Measurements from ENCODE around the gene MTA3. TPM values are rescaled to one million over a fixed set of nuclear protein-coding genes. Genes with fewer than 3 reads are reported as not detected.

The MTA3 gene
- polyA plus RNA-seq, 3 donors = 2.0 to 4.5 (median 2.2) TPM

DNA sequence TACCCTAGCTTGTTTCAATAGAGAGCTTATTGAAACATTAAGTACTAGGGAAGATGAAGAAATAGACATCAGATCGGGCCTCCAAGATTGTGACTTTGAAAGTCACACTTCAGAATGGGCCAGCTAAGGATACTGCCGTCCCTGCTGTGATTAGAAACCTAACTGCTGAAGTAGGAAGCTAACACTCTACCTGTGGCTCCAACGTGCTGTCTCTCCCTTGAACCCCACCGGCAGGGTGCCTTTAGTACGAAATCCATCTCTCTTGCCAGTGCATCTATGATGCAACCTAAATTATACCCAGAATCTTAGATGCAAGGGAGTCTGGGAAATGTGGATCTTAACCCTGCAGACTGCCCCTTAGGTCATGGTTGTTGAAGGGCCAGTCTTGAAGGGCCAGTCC lies 116.9 kb downstream of the MTA3 start:
- 67% methylated on average over 3 of the region's 5 CpGs for WGBS (ENCODE audit: insufficient coverage)
- Mint-ChIP-seq H3K27ac (no peak overlapping the region), H3K4me1 (no peaks in the 10 kb centered on the region), H3K9me3 (peaks cover 0 to 4% (median 0%) of the 10 kb centered on the region in 7 donors), H3K4me3 (no peak overlapping the region), H3K27me3 (ENCODE audit: low read depth in 3 of 3) (peaks cover 0 to 2% (median 0%) of the 10 kb centered on the region in 3 donors), H3K36me3 (peaks cover 7 to 10% of the 10 kb centered on the region in 2 donors)
- Histone ChIP-seq H3K79me2 (ENCODE audit: insufficient read depth, low read length) (no peaks in the 10 kb centered on the region), H4K20me1 (ENCODE audit: insufficient read depth, low read length) (no peaks in the 10 kb centered on the region), H3K9ac (ENCODE audit: insufficient read depth, low read length, poor library complexity, severe bottlenecking) (no peak overlapping the region), H3K27me3 (ENCODE audit: control insufficient read depth in 2 of 2, insufficient read depth in 2 of 2, low read length in 2 of 2) (no peaks in the 10 kb centered on the region), H3K4me1 (ENCODE audit: control insufficient read depth in 1 of 2, insufficient read depth in 2 of 2, low read length in 2 of 2) (no peaks in the 10 kb centered on the region), H3K4me3 (replicated peaks in 1 of 3; ENCODE audit: low read depth in 2 of 3, low read length in 3 of 3) (no peak overlapping the region), H3K4me2 (replicated peaks; ENCODE audit: extremely low read depth, low read length, poor library complexity, severe bottlenecking) (no peak overlapping the region), H3K36me3 (replicated peaks in 1 of 2; ENCODE audit: control insufficient read depth in 1 of 2, insufficient read depth in 2 of 2, low read length in 2 of 2) (no peaks in the 10 kb centered on the region), H2AFZ (ENCODE audit: insufficient read depth, low read depth, low read length, poor library complexity, severe bottlenecking) (no peak overlapping the region), H3K9me3 (replicated peaks in 1 of 2; ENCODE audit: control insufficient read depth in 1 of 2, insufficient read depth in 1 of 2, low read length in 2 of 2) (no peaks in the 10 kb centered on the region), H3K27ac (ENCODE audit: low read depth in 1 of 2, low read length in 2 of 2) (no peak overlapping the region)
- intact Hi-C loops (cut with micrococcal nuclease) = no loop called here
- TF ChIP-seq, protein P1, sequence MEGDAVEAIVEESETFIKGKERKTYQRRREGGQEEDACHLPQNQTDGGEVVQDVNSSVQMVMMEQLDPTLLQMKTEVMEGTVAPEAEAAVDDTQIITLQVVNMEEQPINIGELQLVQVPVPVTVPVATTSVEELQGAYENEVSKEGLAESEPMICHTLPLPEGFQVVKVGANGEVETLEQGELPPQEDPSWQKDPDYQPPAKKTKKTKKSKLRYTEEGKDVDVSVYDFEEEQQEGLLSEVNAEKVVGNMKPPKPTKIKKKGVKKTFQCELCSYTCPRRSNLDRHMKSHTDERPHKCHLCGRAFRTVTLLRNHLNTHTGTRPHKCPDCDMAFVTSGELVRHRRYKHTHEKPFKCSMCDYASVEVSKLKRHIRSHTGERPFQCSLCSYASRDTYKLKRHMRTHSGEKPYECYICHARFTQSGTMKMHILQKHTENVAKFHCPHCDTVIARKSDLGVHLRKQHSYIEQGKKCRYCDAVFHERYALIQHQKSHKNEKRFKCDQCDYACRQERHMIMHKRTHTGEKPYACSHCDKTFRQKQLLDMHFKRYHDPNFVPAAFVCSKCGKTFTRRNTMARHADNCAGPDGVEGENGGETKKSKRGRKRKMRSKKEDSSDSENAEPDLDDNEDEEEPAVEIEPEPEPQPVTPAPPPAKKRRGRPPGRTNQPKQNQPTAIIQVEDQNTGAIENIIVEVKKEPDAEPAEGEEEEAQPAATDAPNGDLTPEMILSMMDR (IDR thresholded peaks at IDR 0.05) = no peak
- DNase-seq = no peak

DNA sequence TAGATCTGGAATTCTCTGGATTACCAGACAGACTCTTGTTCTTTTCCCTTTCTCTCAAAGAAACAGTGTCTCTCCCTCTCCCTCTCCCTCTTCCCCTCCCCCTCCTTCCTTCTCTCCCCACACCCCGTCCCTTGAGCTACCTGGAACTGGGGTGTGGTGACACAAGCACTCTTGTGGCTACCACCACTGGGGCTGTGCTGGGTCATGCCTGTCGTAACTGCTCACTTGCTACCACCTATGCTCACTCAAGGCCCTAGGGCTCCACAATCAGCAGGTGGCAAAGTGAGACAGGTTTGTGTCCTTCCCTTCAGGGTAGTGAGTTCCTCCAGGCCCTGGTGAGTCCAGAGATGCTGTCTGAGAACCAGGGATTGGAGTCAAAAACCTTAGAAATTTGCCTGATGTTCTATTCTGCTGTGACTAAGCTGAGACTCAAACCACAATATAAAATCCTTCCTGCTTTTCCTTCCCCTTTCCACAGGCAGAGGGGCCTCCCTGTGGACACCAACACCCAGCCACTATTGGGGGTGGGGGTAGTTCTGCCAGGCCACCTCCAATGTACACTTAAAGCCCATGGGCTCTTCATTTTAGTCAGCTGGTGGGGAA lies 124.7 kb downstream of the MTA3 start:
- no peaks in the 10 kb centered on the region for H3K9me3 ChIP-seq (replicated peaks in 1 of 2; ENCODE audit: control insufficient read depth in 1 of 2, insufficient read depth in 1 of 2, low read length in 2 of 2)
- peak overlapping the region; percentile 34 to 79 for H3K27ac ChIP-seq (ENCODE audit: low read depth in 1 of 2, low read length in 2 of 2)
- Mint-ChIP-seq H3K36me3 (peaks cover 0 to 5% of the 10 kb centered on the region in 2 donors), H3K27ac (peak overlapping the region; percentile 84 to 95 (median 89)), H3K27me3 (ENCODE audit: low read depth in 3 of 3) (peaks cover 0 to 2% (median 0%) of the 10 kb centered on the region in 3 donors), H3K4me3 (peak overlapping the region; percentile 31 to 79), H3K9me3 (peaks cover 0 to 4% (median 0%) of the 10 kb centered on the region in 7 donors), H3K4me1 (peaks cover 37% of the 10 kb centered on the region)
- TF ChIP-seq, protein P1 (IDR thresholded peaks at IDR 0.05) = no peak
- DNase-seq = peak; percentile 43 to 53 (median 48)
- H3K79me2 ChIP-seq (ENCODE audit: insufficient read depth, low read length) = no peaks in the 10 kb centered on the region
- peak overlapping the region; percentile 20 for H3K9ac ChIP-seq (ENCODE audit: insufficient read depth, low read length, poor library complexity, severe bottlenecking)
- no peaks in the 10 kb centered on the region for H3K36me3 ChIP-seq (replicated peaks in 1 of 2; ENCODE audit: control insufficient read depth in 1 of 2, insufficient read depth in 2 of 2, low read length in 2 of 2)
- peaks cover 27 to 35% of the 10 kb centered on the region in 2 donors for H3K4me1 ChIP-seq (ENCODE audit: control insufficient read depth in 1 of 2, insufficient read depth in 2 of 2, low read length in 2 of 2)
- no peaks in the 10 kb centered on the region for H3K27me3 ChIP-seq (ENCODE audit: control insufficient read depth in 2 of 2, insufficient read depth in 2 of 2, low read length in 2 of 2)
- 0% methylated on average over 1 of the region's 2 CpGs for WGBS (ENCODE audit: insufficient coverage)
- intact Hi-C loops (cut with micrococcal nuclease) = no loop called here
- peak overlapping the region in 1 of 3 experiments; percentile 55 for H3K4me3 ChIP-seq (replicated peaks in 1 of 3; ENCODE audit: low read depth in 2 of 3, low read length in 3 of 3)
- no peaks in the 10 kb centered on the region for H4K20me1 ChIP-seq (ENCODE audit: insufficient read depth, low read length)
- peak overlapping the region; percentile 51 for H2AFZ ChIP-seq (ENCODE audit: insufficient read depth, low read depth, low read length, poor library complexity, severe bottlenecking)
- peak overlapping the region; percentile 52 for H3K4me2 ChIP-seq (replicated peaks; ENCODE audit: extremely low read depth, low read length, poor library complexity, severe bottlenecking)
